HG02678 (cell line): ENCODE data around the gene ZFAND6.
A peak's percentile ranks its signal among the peaks of the same experiment; 100 is the strongest.
"Not testable (repeated sequence)": the region's sequence is repeated elsewhere in the genome, so short reads cannot be mapped to it uniquely, and the experiment has no call there.

ENCODE experiments used
- ATAC-seq: cut with Tn5 transposase; IDR thresholded peaks from one replicate; pipeline ENCODE4 v1.9.1; 2021; ENCODE audit warnings: mild to moderate bottlenecking, moderate library complexity; ENCODE audit not compliant: unreplicated experiment

ZFAND6 gene

GRCh38 chr15:80045219-80045618 lies 14.3 kb upstream of the ZFAND6 start:
- not testable (repeated sequence) for ATAC-seq

- ATAC-seq = no peak
Measured at GRCh38 chr15:80049046-80049445, 10.4 kb upstream of the ZFAND6 start.

- no peak for ATAC-seq
Measured at GRCh38 chr15:80052597-80053304, 6.7 kb upstream of the ZFAND6 start.

DNA sequence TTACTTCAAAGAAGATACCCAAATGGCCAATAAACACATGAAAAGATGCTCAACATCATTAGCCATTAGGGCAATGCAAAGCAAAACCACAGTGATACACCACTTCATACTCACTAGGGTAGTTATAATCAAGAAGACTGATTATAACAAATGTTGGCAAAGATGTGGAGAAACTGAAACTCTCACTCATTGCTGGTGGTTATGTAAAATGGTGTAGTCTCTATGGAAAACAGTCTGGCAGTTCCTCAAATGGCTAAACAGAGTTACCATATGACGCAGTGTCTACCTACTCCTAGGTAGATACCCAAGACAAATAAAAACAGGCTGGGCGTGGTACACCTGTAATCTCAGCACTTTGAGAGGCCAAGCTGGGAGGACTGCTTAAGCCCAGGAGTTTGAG lies 3.5 kb upstream of the ZFAND6 start:
- no peak for ATAC-seq

DNA sequence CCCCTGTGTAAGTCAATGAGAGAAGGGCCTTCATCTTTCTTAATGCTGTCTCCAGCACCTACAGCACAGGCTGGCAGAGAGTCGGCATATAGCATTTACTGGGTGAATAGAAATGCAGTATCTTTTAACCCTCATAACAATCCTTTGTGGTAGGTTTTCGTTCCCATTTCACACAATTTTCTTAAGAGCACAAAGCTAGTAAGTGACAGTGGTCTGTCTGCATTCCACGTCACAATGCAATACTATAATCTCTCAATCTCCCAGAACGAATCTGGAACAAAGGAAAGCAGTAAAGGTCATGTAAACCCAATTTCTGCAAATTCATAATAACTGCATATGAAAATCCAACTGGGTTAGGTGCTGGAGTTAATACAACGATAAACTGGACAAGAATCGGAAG lies 1.4 kb upstream of the ZFAND6 start:
- no peak for ATAC-seq

DNA sequence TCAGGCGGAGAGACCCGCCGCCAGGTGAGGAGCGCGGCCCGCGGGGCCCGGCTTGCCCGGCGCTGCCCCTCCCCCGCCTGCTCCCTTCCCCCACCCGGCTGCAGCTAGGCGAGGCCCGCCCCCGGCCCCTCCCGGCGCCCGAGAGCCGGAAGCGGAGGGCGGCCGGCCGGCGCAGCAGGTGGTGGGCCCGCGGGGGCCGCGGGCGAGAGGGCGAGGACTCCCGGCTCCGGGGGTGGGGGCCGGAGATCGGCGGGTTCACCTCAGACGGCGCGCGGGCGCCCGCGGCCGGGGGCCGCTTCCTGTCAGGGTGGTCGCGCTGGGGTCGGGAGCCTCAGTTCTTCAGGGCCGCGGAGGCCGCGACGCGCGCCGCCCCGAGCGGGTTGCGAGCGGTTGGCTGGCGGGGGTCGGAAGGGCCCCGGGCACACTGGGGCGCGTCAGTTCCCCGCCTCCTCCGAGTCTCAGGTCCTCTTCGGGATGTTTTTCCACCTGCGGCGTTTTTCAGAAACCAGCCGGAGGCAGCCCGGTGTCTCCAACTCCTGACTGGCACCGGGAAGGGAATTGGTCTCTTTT lies 395 bp downstream of the ZFAND6 start:
- ATAC-seq = peak; percentile 59

GRCh38 chr15:80060356-80061006 lies 1.0 kb downstream of the ZFAND6 start:
- ATAC-seq = no peak

- no peak for ATAC-seq
Measured at GRCh38 chr15:80061582-80061981, 2.1 kb downstream of the ZFAND6 start.

- ATAC-seq = no peak
Measured at GRCh38 chr15:80066912-80067311, 7.4 kb downstream of the ZFAND6 start.

GRCh38 chr15:80068578-80068977 lies 9.1 kb downstream of the ZFAND6 start:
- ATAC-seq = no peak

DNA sequence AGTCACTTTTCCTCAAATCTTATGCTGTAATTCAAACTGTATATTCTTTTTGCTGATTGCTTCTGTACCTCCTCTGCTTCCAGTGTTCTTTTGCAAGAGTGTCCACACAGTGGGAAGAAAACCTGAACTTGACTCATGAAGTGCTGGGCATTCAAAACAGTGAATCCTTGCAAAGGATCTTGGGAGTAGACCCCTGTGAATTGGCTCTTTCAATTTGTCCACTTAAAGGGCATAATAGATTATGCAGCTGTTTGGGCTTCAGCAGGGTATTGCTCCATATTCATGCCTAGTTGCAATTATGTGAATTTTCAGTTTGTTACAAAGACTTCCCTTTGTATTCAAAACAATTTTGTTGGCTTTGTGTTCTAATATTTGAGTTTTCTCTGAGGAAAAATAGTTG lies 11.4 kb downstream of the ZFAND6 start:
- ATAC-seq = no peak

DNA sequence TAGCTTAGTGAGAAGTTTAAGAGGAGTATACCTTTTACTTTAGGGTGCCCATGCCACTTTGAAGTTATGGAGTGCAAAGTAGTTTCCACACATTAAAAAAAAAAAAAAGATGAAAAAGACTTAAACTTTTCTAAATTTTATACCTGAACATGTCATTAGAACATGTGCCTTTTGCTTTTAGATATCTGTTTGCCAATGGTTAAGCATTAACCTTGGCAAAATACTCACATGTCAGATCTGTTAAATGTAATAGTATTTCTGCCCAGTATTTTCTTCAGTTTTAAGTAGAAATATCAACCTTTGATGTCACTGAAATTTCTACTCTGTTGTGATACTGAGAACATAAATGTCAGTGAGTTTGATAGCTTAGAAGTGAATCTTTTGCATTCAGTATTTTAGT lies 12.2 kb downstream of the ZFAND6 start:
- no peak for ATAC-seq

DNA sequence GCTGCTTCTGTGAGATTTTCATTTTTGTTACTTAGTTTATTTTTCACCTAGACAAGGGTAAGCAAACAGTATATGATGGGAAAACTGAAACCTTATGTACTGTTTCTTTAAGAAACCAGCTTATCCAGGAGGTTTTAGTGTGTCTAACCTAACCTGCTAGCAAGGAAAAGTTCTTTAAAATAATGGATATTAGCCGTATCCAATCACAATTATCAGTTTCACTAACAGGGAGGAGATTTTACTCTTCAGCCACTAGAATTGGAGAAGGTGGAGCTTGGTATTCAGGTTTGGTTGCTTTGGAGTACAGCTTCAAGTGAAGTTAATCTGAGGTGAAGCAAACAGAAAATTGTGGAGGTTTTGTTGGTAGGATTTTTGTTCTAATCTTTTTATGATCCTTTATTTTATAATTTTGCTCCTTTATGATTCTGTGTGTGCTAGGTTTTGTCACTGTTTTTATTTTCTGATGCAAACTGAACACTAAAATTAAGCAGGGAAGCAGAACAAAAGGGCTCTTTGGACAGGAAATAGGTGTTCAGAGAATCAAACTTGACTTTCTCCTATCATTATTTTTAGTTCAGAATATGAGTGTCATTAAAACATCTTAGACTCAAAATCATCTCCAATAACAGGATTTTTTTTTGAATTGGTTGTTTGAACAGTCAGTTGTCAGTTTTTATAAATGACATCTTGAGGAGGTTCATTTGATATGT lies 13.0 kb downstream of the ZFAND6 start:
- ATAC-seq = peak; percentile 82

DNA sequence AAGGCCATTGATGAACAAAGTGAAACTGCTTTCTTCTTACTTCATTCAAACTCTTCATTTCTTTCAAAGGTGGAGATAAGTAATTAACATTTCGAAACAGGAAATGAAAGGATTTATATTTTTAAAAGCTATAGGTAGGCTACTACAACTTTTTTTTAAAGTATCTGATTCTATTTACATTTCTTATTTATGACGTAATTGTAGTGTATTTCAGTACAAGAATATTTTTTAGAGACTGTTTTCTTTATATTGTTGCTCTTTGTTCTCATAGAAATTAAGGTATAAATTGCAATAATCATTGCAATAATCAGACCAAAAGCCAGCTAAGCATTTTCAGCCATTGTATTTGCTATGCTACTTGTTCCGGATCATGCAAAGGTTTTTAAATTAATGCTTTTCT lies 13.7 kb downstream of the ZFAND6 start:
- no peak for ATAC-seq

DNA sequence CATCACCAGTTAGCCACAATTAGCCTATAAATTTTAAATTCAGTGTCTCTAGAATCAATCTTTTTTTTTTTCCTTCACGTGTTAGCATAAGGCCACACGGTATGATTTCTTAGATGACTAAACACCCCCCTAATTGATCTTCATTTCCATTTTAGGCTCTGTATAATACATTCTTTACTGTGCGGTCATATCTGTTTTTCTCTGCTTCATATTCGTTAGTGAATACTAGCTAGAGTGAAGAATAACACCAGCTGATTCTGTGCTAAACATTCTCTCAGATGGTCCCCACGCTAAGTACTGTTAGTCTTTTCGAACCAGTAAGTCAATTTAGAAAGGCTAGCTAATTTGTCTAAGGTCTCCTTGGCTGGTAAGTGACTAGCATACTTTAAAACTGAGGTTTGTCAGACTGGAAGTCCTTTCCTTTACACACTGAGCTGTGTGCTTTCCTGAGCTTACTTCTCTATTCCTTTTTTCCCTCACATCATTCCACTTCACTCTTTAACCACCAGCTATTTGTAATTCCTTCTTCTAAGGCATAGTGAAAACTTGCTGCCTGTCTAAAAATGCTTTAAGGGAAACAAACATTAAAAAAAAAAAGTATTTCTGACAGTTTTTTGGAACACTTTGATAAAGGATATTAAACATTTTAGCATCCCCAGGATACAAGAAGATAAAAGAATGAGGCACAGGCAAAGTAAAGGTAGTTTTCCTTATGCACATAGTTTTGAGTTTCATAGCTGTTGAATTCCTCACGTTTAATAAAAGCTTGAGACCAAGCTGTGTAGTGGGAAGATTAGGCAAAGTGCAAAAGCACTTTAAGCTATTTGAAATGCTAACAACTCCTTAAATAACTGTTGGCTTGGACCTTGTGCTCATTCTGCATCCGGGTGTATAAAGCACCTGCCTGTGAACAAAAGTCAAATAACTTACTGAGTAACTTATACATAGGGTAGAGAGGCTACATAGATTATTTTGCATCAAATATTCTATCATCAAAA lies 17.1 kb downstream of the ZFAND6 start:
- ATAC-seq = no peak

GRCh38 chr15:80081390-80081789 lies 21.9 kb downstream of the ZFAND6 start:
- ATAC-seq = no peak

DNA sequence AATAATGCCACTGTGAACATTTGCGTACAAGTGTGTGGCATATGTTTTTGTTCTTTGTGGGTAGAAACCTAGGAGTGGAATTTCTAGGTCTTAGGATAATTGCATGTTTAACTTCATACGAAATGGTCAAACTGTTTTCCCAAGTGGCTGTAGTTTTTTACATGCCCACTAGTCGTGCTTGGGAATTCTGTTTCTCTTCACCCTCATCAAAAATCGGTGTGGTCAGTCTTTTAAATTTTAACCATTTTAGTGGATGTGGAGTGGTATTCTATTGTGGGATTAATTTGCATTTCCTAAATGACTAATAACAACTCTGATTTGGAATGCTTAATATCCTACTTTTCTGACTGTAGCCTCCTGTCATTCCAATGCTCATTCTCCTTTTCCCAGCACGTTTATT lies 27.6 kb downstream of the ZFAND6 start:
- no peak for ATAC-seq

GRCh38 chr15:80090041-80090440 lies 30.6 kb downstream of the ZFAND6 start:
- ATAC-seq = no peak

GRCh38 chr15:80090879-80091503 lies 31.5 kb downstream of the ZFAND6 start:
- ATAC-seq = no peak

DNA sequence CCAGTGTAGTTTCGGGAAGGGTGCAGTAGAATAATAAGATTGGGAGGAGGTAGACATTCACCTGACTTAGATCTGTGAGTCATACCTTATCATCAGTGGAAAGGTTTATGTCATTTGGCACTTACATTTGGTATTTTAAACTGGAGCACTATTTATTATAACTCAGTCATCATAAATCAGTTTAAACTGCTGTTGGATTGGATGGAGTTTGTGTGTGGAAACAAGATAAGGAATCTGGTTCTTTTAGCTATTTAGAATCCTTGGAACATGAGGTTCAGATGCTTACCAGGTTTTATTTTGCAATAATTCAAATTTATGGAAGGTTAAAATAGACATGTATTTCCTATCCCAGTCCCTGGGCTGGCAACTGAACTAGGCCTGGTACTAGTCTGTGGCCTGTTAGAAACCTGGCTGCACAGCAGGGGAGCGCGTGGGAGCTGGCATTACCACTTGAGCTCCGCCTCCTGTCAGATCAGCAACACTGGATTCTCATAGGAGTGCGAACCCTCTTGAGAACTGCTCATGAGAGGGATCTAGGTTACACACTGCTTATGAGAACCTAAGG lies 34.5 kb downstream of the ZFAND6 start:
- no peak for ATAC-seq
